Measurements from ENCODE around the gene CCR8. TPM values are rescaled to one million over a fixed set of nuclear protein-coding genes. Genes with fewer than 3 reads are reported as not detected.

The CCR8 gene
- total and polyA plus RNA-seq, 2 donors (not counting 1 experiment from before 2014, with no cell fraction given): not detected

- Histone ChIP-seq H3K79me2 (ENCODE audit: control insufficient read depth, insufficient read depth, low read length) (no peaks in the 10 kb centered on the region), H4K20me1 (ENCODE audit: control insufficient read depth, extremely low read depth, insufficient read depth, low read length) (no peaks in the 10 kb centered on the region), H3K9ac (ENCODE audit: insufficient read depth, low read length) (no peak overlapping the region), H3K4me2 (ENCODE audit: extremely low read depth, insufficient read depth, low read length) (no peak overlapping the region), H2AFZ (ENCODE audit: low read length) (no peak overlapping the region), H3K27me3 (ENCODE audit: control insufficient read depth, insufficient read depth, low read length) (no peaks in the 10 kb centered on the region), H3K4me1 (ENCODE audit: control insufficient read depth, extremely low read depth, insufficient read depth, low read length) (no peaks in the 10 kb centered on the region), H3K27ac (ENCODE audit: insufficient read depth, low read length) (no peak overlapping the region), H3K4me3 (replicated peaks in 1 of 4; ENCODE audit: control extremely low read depth in 1 of 4, insufficient read depth in 1 of 4, low read depth in 3 of 4, low read length in 4 of 4) (no peak overlapping the region), H3K36me3 (ENCODE audit: control insufficient read depth, insufficient read depth, low read length) (no peaks in the 10 kb centered on the region), H3K9me3 (ENCODE audit: control insufficient read depth, insufficient read depth, low read depth, low read length) (no peaks in the 10 kb centered on the region)
- DNase-seq (ENCODE audit: low read depth in 2 of 2): no peak
- TF ChIP-seq CTCF (conservative IDR thresholded peaks at IDR 0.05 in 1 of 2, IDR thresholded peaks at IDR 0.05 in 1 of 2; ENCODE audit: low read depth in 1 of 2, low read length in 2 of 2): no peak
- no peak for TF ChIP-seq EZH2 (IDR thresholded peaks at IDR 0.05; ENCODE audit: low read length, missing control alignments)
Measured at GRCh38 chr3:39281533-39281932, 48.0 kb upstream of the CCR8 start.

GRCh38 chr3:39282057-39282456, 47.5 kb upstream of the CCR8 start:
- no peak for TF ChIP-seq EZH2 (IDR thresholded peaks at IDR 0.05; ENCODE audit: low read length, missing control alignments)
- no peak for TF ChIP-seq CTCF (conservative IDR thresholded peaks at IDR 0.05 in 1 of 2, IDR thresholded peaks at IDR 0.05 in 1 of 2; ENCODE audit: low read depth in 1 of 2, low read length in 2 of 2)
- H3K79me2 ChIP-seq (ENCODE audit: control insufficient read depth, insufficient read depth, low read length): no peaks in the 10 kb centered on the region
- no peak overlapping the region for H3K9ac ChIP-seq (ENCODE audit: insufficient read depth, low read length)
- H3K9me3 ChIP-seq (ENCODE audit: control insufficient read depth, insufficient read depth, low read depth, low read length): no peaks in the 10 kb centered on the region
- no peaks in the 10 kb centered on the region for H4K20me1 ChIP-seq (ENCODE audit: control insufficient read depth, extremely low read depth, insufficient read depth, low read length)
- no peak overlapping the region for H3K4me3 ChIP-seq (replicated peaks in 1 of 4; ENCODE audit: control extremely low read depth in 1 of 4, insufficient read depth in 1 of 4, low read depth in 3 of 4, low read length in 4 of 4)
- DNase-seq (ENCODE audit: low read depth in 2 of 2): no peak
- no peaks in the 10 kb centered on the region for H3K4me1 ChIP-seq (ENCODE audit: control insufficient read depth, extremely low read depth, insufficient read depth, low read length)
- H3K27me3 ChIP-seq (ENCODE audit: control insufficient read depth, insufficient read depth, low read length): no peaks in the 10 kb centered on the region
- no peak overlapping the region for H3K4me2 ChIP-seq (ENCODE audit: extremely low read depth, insufficient read depth, low read length)
- no peaks in the 10 kb centered on the region for H3K36me3 ChIP-seq (ENCODE audit: control insufficient read depth, insufficient read depth, low read length)
- no peak overlapping the region for H3K27ac ChIP-seq (ENCODE audit: insufficient read depth, low read length)
- no peak overlapping the region for H2AFZ ChIP-seq (ENCODE audit: low read length)

GRCh38 chr3:39284457-39284881, 45.0 kb upstream of the CCR8 start:
- Histone ChIP-seq H3K9ac (ENCODE audit: insufficient read depth, low read length) (no peak overlapping the region), H3K79me2 (ENCODE audit: control insufficient read depth, insufficient read depth, low read length) (no peaks in the 10 kb centered on the region), H4K20me1 (ENCODE audit: control insufficient read depth, extremely low read depth, insufficient read depth, low read length) (no peaks in the 10 kb centered on the region), H3K27me3 (ENCODE audit: control insufficient read depth, insufficient read depth, low read length) (no peaks in the 10 kb centered on the region), H3K9me3 (ENCODE audit: control insufficient read depth, insufficient read depth, low read depth, low read length) (no peaks in the 10 kb centered on the region), H3K4me3 (replicated peaks in 1 of 4; ENCODE audit: control extremely low read depth in 1 of 4, insufficient read depth in 1 of 4, low read depth in 3 of 4, low read length in 4 of 4) (no peak overlapping the region), H3K4me2 (ENCODE audit: extremely low read depth, insufficient read depth, low read length) (peak overlapping the region; percentile 68), H3K36me3 (ENCODE audit: control insufficient read depth, insufficient read depth, low read length) (no peaks in the 10 kb centered on the region), H2AFZ (ENCODE audit: low read length) (peak overlapping the region; percentile 76), H3K27ac (ENCODE audit: insufficient read depth, low read length) (no peak overlapping the region), H3K4me1 (ENCODE audit: control insufficient read depth, extremely low read depth, insufficient read depth, low read length) (no peaks in the 10 kb centered on the region)
- DNase-seq (ENCODE audit: low read depth in 2 of 2): peak in 1 of 2 donors; percentile 50
- TF ChIP-seq EZH2 (IDR thresholded peaks at IDR 0.05; ENCODE audit: low read length, missing control alignments) (no peak), CTCF (conservative IDR thresholded peaks at IDR 0.05 in 1 of 2, IDR thresholded peaks at IDR 0.05 in 1 of 2; ENCODE audit: low read depth in 1 of 2, low read length in 2 of 2) (no peak)

Measured in fibroblast of lung (primary cell).